ENCODE data around the gene CCDC8. TPM values are rescaled to one million over a fixed set of nuclear protein-coding genes. Genes with fewer than 3 reads are reported as not detected.

CCDC8 gene
- total RNA-seq, 4 donors from 2014 or later, result 0.70 to 2.5 (median 0.90) TPM

GRCh38 chr19:46408664-46409039 is 4.7 kb downstream of the CCDC8 start:
- Histone ChIP-seq H3K4me3 (no peak overlapping the region), H3K4me1 (peaks cover 0 to 28% (median 0%) of the 10 kb centered on the region in 4 donors)

GRCh38 chr19:46407856-46408663 is 5.3 kb downstream of the CCDC8 start:
- TF ChIP-seq POLR2A (IDR thresholded peaks at IDR 0.05), result no peak
- no peak for TF ChIP-seq CTCF (IDR thresholded peaks at IDR 0.05)
- Histone ChIP-seq H3K27ac (peak overlapping the region in 2 of 4 donors; percentile 25 to 35), H3K9me3 (no peaks in the 10 kb centered on the region), H3K4me1 (peaks cover 0 to 31% (median 0%) of the 10 kb centered on the region in 4 donors), H3K36me3 (no peaks in the 10 kb centered on the region), H3K27me3 (peaks cover 0 to 21% of the 10 kb centered on the region in 2 donors), H3K4me3 (no peak overlapping the region)
- no peak for DNase-seq

More at GRCh38 chr19:46408664-46409039, 4.7 kb downstream of the CCDC8 start:
- Histone ChIP-seq H3K27me3 (peaks cover 0 to 27% of the 10 kb centered on the region in 2 donors), H3K9me3 (no peaks in the 10 kb centered on the region), H3K27ac (peak overlapping the region in 2 of 4 donors; percentile 25 to 35), H3K36me3 (no peaks in the 10 kb centered on the region)
- TF ChIP-seq POLR2A (IDR thresholded peaks at IDR 0.05) (no peak), CTCF (IDR thresholded peaks at IDR 0.05) (no peak)
- DNase-seq, result peak in 2 of 3 donors; percentile 24 to 64

DNA sequence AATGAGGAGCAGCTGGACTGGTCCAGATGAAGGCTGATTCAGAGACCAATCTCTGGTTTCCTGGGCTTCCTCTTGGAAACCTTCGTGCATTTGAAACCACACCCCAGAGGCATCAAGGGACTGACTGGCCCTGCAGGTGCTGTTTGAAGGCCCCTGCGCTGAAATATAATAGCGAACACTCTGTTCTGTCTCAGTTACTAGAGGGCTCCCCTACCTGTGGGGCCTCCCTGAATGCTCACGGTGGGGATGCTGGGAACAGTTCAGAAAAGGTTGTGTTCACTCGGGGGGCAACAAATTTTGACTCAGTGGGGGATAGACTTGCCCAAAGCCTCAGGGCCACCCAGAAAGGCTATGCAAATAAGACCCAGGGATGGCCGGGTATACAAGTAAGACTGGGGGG is 6.4 kb downstream of the CCDC8 start:
- Histone ChIP-seq H3K27ac (no peak overlapping the region), H3K36me3 (no peaks in the 10 kb centered on the region), H3K27me3 (peaks cover 0 to 15% of the 10 kb centered on the region in 2 donors), H3K9me3 (no peaks in the 10 kb centered on the region), H3K4me3 (no peak overlapping the region), H3K4me1 (peaks cover 0 to 31% (median 0%) of the 10 kb centered on the region in 4 donors)
- TF ChIP-seq POLR2A (IDR thresholded peaks at IDR 0.05), result no peak
- TF ChIP-seq CTCF (IDR thresholded peaks at IDR 0.05), result no peak
- no peak for DNase-seq

GRCh38 chr19:46404753-46405468 is 8.5 kb downstream of the CCDC8 start:
- Histone ChIP-seq H3K27ac (peak overlapping the region in 3 of 4 donors; percentile 40 to 60 (median 59)), H3K9me3 (no peaks in the 10 kb centered on the region), H3K36me3 (no peaks in the 10 kb centered on the region), H3K4me3 (peak overlapping the region in 3 of 4 donors; percentile 27 to 64 (median 58)), H3K4me1 (peaks cover 0 to 31% (median 0%) of the 10 kb centered on the region in 4 donors), H3K27me3 (peaks cover 0 to 4% of the 10 kb centered on the region in 2 donors)
- TF ChIP-seq POLR2A (IDR thresholded peaks at IDR 0.05) (no peak), CTCF (IDR thresholded peaks at IDR 0.05) (peak in 1 of 6 experiments; percentile 20)
- DNase-seq, result no peak

- DNase-seq, result peak in 2 of 3 donors; percentile 58 to 73
- Histone ChIP-seq H3K4me1 (peaks cover 0 to 29% (median 0%) of the 10 kb centered on the region in 4 donors), H3K27me3 (peaks cover 0 to 4% of the 10 kb centered on the region in 2 donors), H3K4me3 (peak overlapping the region; percentile 18 to 64 (median 42)), H3K9me3 (no peaks in the 10 kb centered on the region), H3K36me3 (no peaks in the 10 kb centered on the region), H3K27ac (peak overlapping the region in 3 of 4 donors; percentile 40 to 60 (median 59))
- TF ChIP-seq POLR2A (IDR thresholded peaks at IDR 0.05), result no peak
- TF ChIP-seq CTCF (IDR thresholded peaks at IDR 0.05), result peak in 3 of 6 experiments; percentile 5 to 25 (median 7)
Measured at GRCh38 chr19:46404055-46404752, 9.2 kb downstream of the CCDC8 start.
